ENCODE results near the gene USP15. TPM values are rescaled to one million over a fixed set of nuclear protein-coding genes. Genes with fewer than 3 reads are reported as not detected.

Gene USP15
- total and polyA plus RNA-seq, 12 donors, result 25.9 to 148 (median 64.9) TPM

DNA sequence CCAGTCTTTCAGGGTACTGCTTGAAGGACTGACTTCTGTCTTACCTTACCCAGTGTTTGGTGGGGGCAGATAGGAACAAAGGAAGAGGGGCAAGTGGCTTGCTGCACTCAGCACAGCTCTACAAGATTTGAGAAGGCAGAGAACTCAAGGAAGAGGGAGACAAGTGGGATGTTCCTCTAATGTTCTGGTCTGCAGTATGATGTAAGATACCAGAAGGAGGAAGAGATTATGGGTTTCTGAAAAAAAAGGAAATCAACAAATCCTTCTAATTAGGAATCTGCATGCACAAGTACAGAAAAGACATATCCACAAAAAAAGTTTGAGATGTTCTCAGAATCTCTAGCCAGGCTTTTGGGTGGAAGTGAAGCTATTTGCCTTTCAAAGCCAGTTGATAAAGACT, 37.1 kb downstream of the USP15 start:
- no peaks in the 10 kb centered on the region for H3K27me3 ChIP-seq
- no peaks in the 10 kb centered on the region for H3K36me3 ChIP-seq (replicated peaks in 1 of 2)
- TF ChIP-seq, protein P1, sequence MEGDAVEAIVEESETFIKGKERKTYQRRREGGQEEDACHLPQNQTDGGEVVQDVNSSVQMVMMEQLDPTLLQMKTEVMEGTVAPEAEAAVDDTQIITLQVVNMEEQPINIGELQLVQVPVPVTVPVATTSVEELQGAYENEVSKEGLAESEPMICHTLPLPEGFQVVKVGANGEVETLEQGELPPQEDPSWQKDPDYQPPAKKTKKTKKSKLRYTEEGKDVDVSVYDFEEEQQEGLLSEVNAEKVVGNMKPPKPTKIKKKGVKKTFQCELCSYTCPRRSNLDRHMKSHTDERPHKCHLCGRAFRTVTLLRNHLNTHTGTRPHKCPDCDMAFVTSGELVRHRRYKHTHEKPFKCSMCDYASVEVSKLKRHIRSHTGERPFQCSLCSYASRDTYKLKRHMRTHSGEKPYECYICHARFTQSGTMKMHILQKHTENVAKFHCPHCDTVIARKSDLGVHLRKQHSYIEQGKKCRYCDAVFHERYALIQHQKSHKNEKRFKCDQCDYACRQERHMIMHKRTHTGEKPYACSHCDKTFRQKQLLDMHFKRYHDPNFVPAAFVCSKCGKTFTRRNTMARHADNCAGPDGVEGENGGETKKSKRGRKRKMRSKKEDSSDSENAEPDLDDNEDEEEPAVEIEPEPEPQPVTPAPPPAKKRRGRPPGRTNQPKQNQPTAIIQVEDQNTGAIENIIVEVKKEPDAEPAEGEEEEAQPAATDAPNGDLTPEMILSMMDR (IDR thresholded peaks at IDR 0.05), result no peak
- TF ChIP-seq POLR2A (IDR thresholded peaks at IDR 0.05), result no peak
- no peak for DNase-seq
- no peak overlapping the region for H3K4me3 ChIP-seq
- intact Hi-C loops (cut with DNase I), result no loop called here
- H3K27ac ChIP-seq, result no peak overlapping the region
- peaks cover 0 to 18% of the 10 kb centered on the region in 2 donors for H3K4me1 ChIP-seq (replicated peaks in 1 of 2)
- no peaks in the 10 kb centered on the region for H3K9me3 ChIP-seq (replicated peaks in 1 of 3)

DNA sequence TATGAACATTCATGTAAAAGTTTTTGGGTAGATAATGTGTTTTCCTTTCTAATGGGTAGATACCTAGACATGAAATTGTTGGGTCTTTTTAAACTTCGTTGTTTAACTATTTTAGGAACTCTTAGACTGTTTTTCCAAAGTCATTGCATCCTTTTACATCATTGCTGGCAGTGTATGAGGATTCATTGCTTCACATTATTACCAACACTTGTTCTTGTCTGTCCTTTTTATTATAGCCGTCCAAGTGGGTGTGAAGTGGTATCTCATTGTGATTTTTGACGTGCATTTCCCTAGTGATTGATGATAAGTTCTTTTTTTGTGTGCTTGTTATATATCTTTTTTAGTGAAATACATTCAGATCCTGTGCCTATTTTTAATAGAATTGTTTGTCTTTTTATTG, 39.4 kb downstream of the USP15 start:
- peaks cover 0 to 8% of the 10 kb centered on the region in 2 donors for H3K36me3 ChIP-seq (replicated peaks in 1 of 2)
- H3K9me3 ChIP-seq (replicated peaks in 1 of 3), result peaks cover 0 to under 1% (median 0%) of the 10 kb centered on the region in 3 donors
- TF ChIP-seq, protein P1 (IDR thresholded peaks at IDR 0.05), result no peak
- TF ChIP-seq POLR2A (IDR thresholded peaks at IDR 0.05), result no peak
- WGBS, 4 donors, result 58 to 69% (median 62%) methylated on average over 3 of the region's 3 CpGs
- DNase-seq, result no peak
- H3K4me3 ChIP-seq, result no peak overlapping the region
- H3K27me3 ChIP-seq, result no peaks in the 10 kb centered on the region
- H3K4me1 ChIP-seq (replicated peaks in 1 of 2), result peaks cover 0 to 18% of the 10 kb centered on the region in 2 donors
- intact Hi-C loops (cut with DNase I), result no loop called here
- no peak overlapping the region for H3K27ac ChIP-seq

DNA sequence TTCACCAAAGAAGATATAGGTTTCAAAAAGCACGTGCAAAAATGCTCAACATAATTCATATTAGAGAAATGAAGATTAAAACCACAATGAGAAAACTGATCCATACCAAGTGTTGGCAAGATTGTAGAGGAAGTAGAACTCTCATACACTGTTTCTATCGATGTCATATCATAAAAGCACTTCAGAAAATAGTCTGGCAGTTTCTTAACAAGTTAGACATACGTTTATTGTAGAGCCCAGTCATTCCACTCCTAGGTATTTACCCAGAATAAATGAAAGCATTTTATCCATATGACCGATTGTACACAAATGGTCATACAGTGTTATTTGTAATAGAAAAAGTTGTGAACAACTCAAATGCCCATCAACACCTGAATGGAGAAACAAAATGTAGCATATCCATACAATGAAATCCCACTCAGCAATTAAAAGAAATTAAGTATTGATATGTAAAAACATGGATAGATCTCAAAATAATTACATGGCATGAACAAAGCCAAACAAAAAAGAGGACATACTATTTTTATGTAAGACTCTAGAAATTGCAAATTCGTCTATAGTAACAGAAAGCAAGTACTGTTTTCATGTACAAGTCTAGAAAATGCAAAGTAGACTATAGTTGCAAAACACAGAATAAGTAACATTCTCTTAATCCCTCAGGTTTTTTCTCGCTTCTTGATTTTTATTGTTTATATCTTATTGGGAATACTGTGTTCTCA, 41.0 kb downstream of the USP15 start:
- Histone ChIP-seq H3K27me3 (no peaks in the 10 kb centered on the region), H3K4me3 (no peak overlapping the region), H3K36me3 (replicated peaks in 1 of 2) (peaks cover 0 to 8% of the 10 kb centered on the region in 2 donors), H3K9me3 (replicated peaks in 1 of 3) (peaks cover 0 to 7% (median 0%) of the 10 kb centered on the region in 3 donors), H3K27ac (no peak overlapping the region), H3K4me1 (replicated peaks in 1 of 2) (peaks cover 0 to 18% of the 10 kb centered on the region in 2 donors)
- WGBS, 4 donors, result 83 to 90% (median 85%) methylated on average over 6 of the region's 6 CpGs
- TF ChIP-seq, protein P1 (IDR thresholded peaks at IDR 0.05), result no peak
- no peak for TF ChIP-seq POLR2A (IDR thresholded peaks at IDR 0.05)
- no peak for DNase-seq
- intact Hi-C loops (cut with DNase I), result no loop called here

DNA sequence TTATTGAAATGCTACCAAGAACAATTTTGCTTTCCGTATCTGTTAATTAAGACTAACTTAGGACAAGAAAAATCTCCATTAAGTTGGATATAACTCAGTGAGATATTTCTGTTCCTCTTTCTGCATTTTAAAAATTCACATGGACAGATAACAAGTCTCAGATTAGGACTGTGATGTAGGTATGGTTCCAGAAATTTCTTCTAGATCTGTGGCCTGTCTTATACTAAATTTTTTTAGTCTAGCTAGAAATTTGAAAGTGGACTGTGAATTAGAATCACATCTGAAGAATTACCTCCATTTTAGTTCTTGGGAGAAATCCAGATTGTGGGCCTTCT, 41.6 kb downstream of the USP15 start:
- Histone ChIP-seq H3K36me3 (replicated peaks in 1 of 2) (peaks cover 0 to 8% of the 10 kb centered on the region in 2 donors), H3K4me3 (no peak overlapping the region), H3K27me3 (no peaks in the 10 kb centered on the region), H3K4me1 (replicated peaks in 1 of 2) (peaks cover 0 to 18% of the 10 kb centered on the region in 2 donors), H3K27ac (no peak overlapping the region), H3K9me3 (replicated peaks in 1 of 3) (peaks cover 0 to 7% (median 0%) of the 10 kb centered on the region in 3 donors)
- 91 to 98% (median 97%) methylated on average over 1 of the region's 1 CpG for WGBS, 4 donors
- intact Hi-C loops (cut with DNase I), result no loop called here
- TF ChIP-seq, protein P1 (IDR thresholded peaks at IDR 0.05), result no peak
- TF ChIP-seq POLR2A (IDR thresholded peaks at IDR 0.05), result no peak
- no peak for DNase-seq
